Measurements from ENCODE around the gene EIF4E1B. TPM values are rescaled to one million over a fixed set of nuclear protein-coding genes. Genes with fewer than 3 reads are reported as not detected.

Gene EIF4E1B
- total and polyA plus RNA-seq, 2 experiments from 2014 or later, result 0.17 TPM; not detected in 1

DNA sequence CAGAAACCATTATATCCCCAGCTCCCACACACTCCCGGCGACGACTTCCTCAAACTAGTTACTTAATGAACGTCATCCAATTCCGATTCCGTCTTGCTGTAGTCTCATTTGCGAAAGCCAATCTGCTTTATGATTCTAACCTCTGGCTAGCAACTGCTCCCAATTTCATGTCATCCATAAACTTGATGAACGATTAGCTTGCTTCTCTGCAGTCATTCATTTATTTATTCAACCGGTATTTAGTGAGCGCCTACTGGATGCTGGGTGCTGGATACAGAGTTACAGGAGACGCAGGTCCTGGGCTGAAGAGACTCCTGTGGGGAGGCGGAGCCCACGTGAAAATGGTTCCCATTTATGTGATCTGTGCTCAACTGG lies 63.0 kb downstream of the EIF4E1B start (continued):
- no peak for TF ChIP-seq CREB1 (CRISPR knock-in tag; IDR thresholded peaks at IDR 0.05; ENCODE audit: low read depth)
- TF ChIP-seq EZH2phosphoT487 (IDR thresholded peaks at IDR 0.05; ENCODE audit: unreplicated experiment), result no peak
- TF ChIP-seq, protein P1, sequence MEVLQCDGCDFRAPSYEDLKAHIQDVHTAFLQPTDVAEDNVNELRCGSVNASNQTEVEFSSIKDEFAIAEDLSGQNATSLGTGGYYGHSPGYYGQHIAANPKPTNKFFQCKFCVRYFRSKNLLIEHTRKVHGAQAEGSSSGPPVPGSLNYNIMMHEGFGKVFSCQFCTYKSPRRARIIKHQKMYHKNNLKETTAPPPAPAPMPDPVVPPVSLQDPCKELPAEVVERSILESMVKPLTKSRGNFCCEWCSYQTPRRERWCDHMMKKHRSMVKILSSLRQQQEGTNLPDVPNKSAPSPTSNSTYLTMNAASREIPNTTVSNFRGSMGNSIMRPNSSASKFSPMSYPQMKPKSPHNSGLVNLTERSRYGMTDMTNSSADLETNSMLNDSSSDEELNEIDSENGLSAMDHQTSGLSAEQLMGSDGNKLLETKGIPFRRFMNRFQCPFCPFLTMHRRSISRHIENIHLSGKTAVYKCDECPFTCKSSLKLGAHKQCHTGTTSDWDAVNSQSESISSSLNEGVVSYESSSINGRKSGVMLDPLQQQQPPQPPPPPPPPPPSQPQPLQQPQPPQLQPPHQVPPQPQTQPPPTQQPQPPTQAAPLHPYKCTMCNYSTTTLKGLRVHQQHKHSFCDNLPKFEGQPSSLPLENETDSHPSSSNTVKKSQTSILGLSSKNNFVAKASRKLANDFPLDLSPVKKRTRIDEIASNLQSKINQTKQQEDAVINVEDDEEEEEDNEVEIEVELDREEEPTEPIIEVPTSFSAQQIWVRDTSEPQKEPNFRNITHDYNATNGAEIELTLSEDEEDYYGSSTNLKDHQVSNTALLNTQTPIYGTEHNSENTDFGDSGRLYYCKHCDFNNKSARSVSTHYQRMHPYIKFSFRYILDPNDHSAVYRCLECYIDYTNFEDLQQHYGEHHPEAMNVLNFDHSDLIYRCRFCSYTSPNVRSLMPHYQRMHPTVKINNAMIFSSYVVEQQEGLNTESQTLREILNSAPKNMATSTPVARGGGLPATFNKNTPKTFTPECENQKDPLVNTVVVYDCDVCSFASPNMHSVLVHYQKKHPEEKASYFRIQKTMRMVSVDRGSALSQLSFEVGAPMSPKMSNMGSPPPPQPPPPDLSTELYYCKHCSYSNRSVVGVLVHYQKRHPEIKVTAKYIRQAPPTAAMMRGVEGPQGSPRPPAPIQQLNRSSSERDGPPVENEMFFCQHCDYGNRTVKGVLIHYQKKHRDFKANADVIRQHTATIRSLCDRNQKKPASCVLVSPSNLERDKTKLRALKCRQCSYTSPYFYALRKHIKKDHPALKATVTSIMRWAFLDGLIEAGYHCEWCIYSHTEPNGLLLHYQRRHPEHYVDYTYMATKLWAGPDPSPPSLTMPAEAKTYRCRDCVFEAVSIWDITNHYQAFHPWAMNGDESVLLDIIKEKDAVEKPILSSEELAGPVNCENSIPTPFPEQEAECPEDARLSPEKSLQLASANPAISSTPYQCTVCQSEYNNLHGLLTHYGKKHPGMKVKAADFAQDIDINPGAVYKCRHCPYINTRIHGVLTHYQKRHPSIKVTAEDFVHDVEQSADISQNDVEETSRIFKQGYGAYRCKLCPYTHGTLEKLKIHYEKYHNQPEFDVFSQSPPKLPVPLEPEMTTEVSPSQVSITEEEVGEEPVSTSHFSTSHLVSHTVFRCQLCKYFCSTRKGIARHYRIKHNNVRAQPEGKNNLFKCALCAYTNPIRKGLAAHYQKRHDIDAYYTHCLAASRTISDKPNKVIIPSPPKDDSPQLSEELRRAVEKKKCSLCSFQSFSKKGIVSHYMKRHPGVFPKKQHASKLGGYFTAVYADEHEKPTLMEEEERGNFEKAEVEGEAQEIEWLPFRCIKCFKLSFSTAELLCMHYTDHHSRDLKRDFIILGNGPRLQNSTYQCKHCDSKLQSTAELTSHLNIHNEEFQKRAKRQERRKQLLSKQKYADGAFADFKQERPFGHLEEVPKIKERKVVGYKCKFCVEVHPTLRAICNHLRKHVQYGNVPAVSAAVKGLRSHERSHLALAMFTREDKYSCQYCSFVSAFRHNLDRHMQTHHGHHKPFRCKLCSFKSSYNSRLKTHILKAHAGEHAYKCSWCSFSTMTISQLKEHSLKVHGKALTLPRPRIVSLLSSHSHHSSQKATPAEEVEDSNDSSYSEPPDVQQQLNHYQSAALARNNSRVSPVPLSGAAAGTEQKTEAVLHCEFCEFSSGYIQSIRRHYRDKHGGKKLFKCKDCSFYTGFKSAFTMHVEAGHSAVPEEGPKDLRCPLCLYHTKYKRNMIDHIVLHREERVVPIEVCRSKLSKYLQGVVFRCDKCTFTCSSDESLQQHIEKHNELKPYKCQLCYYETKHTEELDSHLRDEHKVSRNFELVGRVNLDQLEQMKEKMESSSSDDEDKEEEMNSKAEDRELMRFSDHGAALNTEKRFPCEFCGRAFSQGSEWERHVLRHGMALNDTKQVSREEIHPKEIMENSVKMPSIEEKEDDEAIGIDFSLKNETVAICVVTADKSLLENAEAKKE (CRISPR knock-in tag; IDR thresholded peaks at IDR 0.05), result no peak
- no peak for TF ChIP-seq JUNB (IDR thresholded peaks at IDR 0.05; ENCODE audit: unreplicated experiment)
- no peak for TF ChIP-seq EZH2 (IDR thresholded peaks at IDR 0.05; ENCODE audit: low read depth, unreplicated experiment)

GRCh38 chr5:176694146-176694545 lies 63.7 kb downstream of the EIF4E1B start:
- no peaks in the 10 kb centered on the region for H3K36me3 Mint-ChIP-seq (ENCODE audit: low read depth)
- ATAC-seq, result no peak
- no peak overlapping the region for H3K27ac Mint-ChIP-seq
- Histone ChIP-seq H3K27me3 (ENCODE audit: insufficient read depth) (no peaks in the 10 kb centered on the region), H4K20me1 (replicated peaks; ENCODE audit: insufficient read depth) (no peaks in the 10 kb centered on the region), H3K9me2 (ENCODE audit: insufficient read depth) (no peaks in the 10 kb centered on the region), H3K36me3 (ENCODE audit: insufficient read depth) (no peaks in the 10 kb centered on the region), H3K79me2 (replicated peaks; ENCODE audit: insufficient read depth) (no peaks in the 10 kb centered on the region), H3K4me3 (no peak overlapping the region), H3F3A (replicated peaks; ENCODE audit: low read depth) (peaks cover 6% of the 10 kb centered on the region; the same call in 1 of the 2 replicates), H3K4me1 (ENCODE audit: insufficient read depth) (peaks cover 33% of the 10 kb centered on the region), H3K4me2 (no peak overlapping the region), H2AFZ (no peak overlapping the region), H3K27ac (ENCODE audit: low read depth) (no peak overlapping the region)
- H3K27me3 Mint-ChIP-seq (ENCODE audit: insufficient read depth, low read depth, poor library complexity), result peaks cover 22% of the 10 kb centered on the region
- no peak overlapping the region for H3K4me3 Mint-ChIP-seq
- H3K4me1 Mint-ChIP-seq, result peaks cover 52% of the 10 kb centered on the region
- H3K9me3 Mint-ChIP-seq, result peaks cover 3% of the 10 kb centered on the region; the same call in 1 of the 3 replicates
- DNase-seq (ENCODE audit: low spot score), result no peak
- TF ChIP-seq CREB1 (CRISPR knock-in tag; IDR thresholded peaks at IDR 0.05; ENCODE audit: low read depth), result no peak
- no peak for TF ChIP-seq POLR2AphosphoS5 (IDR thresholded peaks at IDR 0.05; ENCODE audit: low read depth)
- no peak for TF ChIP-seq ZNF114 (CRISPR knock-in tag; IDR thresholded peaks at IDR 0.05)
- TF ChIP-seq STAT1 (IDR thresholded peaks at IDR 0.05; ENCODE audit: unreplicated experiment), result no peak
- no peak for TF ChIP-seq JUNB (IDR thresholded peaks at IDR 0.05; ENCODE audit: unreplicated experiment)
- no peak for TF ChIP-seq ZNF331 (CRISPR knock-in tag; IDR thresholded peaks at IDR 0.05; ENCODE audit: low read depth)
- TF ChIP-seq ETS1 (IDR thresholded peaks at IDR 0.05), result no peak
- TF ChIP-seq EZH2phosphoT487 (IDR thresholded peaks at IDR 0.05; ENCODE audit: unreplicated experiment), result no peak
